Measurements from ENCODE around the gene TAX1BP3. TPM values are rescaled to one million over a fixed set of nuclear protein-coding genes. Genes with fewer than 3 reads are reported as not detected.

TAX1BP3 gene
- total RNA-seq, 1 donor from 2014 or later = 148 TPM

- H3K27ac Mint-ChIP-seq (ENCODE audit: unreplicated experiment) = no peak overlapping the region
- no peak for DNase-seq (ENCODE audit: low spot score)
- H3K9me3 Mint-ChIP-seq (ENCODE audit: unreplicated experiment) = no peaks in the 10 kb centered on the region
Measured at GRCh38 chr17:3688027-3688553, 19.7 kb upstream of the TAX1BP3 start.

GRCh38 chr17:3685174-3685573 lies 16.8 kb upstream of the TAX1BP3 start:
- H3K9me3 Mint-ChIP-seq (ENCODE audit: unreplicated experiment) = no peaks in the 10 kb centered on the region
- no peak overlapping the region for H3K4me3 Mint-ChIP-seq (ENCODE audit: unreplicated experiment)
- H3K4me1 Mint-ChIP-seq (ENCODE audit: unreplicated experiment) = peaks cover 4% of the 10 kb centered on the region
- TF ChIP-seq, protein P1, sequence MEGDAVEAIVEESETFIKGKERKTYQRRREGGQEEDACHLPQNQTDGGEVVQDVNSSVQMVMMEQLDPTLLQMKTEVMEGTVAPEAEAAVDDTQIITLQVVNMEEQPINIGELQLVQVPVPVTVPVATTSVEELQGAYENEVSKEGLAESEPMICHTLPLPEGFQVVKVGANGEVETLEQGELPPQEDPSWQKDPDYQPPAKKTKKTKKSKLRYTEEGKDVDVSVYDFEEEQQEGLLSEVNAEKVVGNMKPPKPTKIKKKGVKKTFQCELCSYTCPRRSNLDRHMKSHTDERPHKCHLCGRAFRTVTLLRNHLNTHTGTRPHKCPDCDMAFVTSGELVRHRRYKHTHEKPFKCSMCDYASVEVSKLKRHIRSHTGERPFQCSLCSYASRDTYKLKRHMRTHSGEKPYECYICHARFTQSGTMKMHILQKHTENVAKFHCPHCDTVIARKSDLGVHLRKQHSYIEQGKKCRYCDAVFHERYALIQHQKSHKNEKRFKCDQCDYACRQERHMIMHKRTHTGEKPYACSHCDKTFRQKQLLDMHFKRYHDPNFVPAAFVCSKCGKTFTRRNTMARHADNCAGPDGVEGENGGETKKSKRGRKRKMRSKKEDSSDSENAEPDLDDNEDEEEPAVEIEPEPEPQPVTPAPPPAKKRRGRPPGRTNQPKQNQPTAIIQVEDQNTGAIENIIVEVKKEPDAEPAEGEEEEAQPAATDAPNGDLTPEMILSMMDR (IDR thresholded peaks at IDR 0.05; ENCODE audit: unreplicated experiment) = no peak
- H3K27me3 Mint-ChIP-seq (ENCODE audit: unreplicated experiment) = peaks cover 12% of the 10 kb centered on the region
- peaks cover 4% of the 10 kb centered on the region for H3K36me3 Mint-ChIP-seq (ENCODE audit: low read depth, unreplicated experiment)
- H3K27ac Mint-ChIP-seq (ENCODE audit: unreplicated experiment) = no peak overlapping the region
- no peak for DNase-seq (ENCODE audit: low spot score)

More at GRCh38 chr17:3688027-3688553, 19.7 kb upstream of the TAX1BP3 start:
- Mint-ChIP-seq H3K27me3 (ENCODE audit: unreplicated experiment) (peaks cover 9% of the 10 kb centered on the region), H3K4me3 (ENCODE audit: unreplicated experiment) (no peak overlapping the region), H3K36me3 (ENCODE audit: low read depth, unreplicated experiment) (peaks cover 4% of the 10 kb centered on the region), H3K4me1 (ENCODE audit: unreplicated experiment) (peaks cover 4% of the 10 kb centered on the region)
- TF ChIP-seq, protein P1 (IDR thresholded peaks at IDR 0.05; ENCODE audit: unreplicated experiment) = no peak

GRCh38 chr17:3683054-3683511 lies 14.7 kb upstream of the TAX1BP3 start:
- no peak overlapping the region for H3K4me3 Mint-ChIP-seq (ENCODE audit: unreplicated experiment)
- TF ChIP-seq, protein P1 (IDR thresholded peaks at IDR 0.05; ENCODE audit: unreplicated experiment) = peak; percentile 94
- H3K36me3 Mint-ChIP-seq (ENCODE audit: low read depth, unreplicated experiment) = no peaks in the 10 kb centered on the region
- H3K27ac Mint-ChIP-seq (ENCODE audit: unreplicated experiment) = no peak overlapping the region
- H3K9me3 Mint-ChIP-seq (ENCODE audit: unreplicated experiment) = no peaks in the 10 kb centered on the region
- peak; percentile 52 for DNase-seq (ENCODE audit: low spot score)
- H3K4me1 Mint-ChIP-seq (ENCODE audit: unreplicated experiment) = no peaks in the 10 kb centered on the region
- H3K27me3 Mint-ChIP-seq (ENCODE audit: unreplicated experiment) = peaks cover 6% of the 10 kb centered on the region

- Mint-ChIP-seq H3K4me1 (ENCODE audit: unreplicated experiment) (no peaks in the 10 kb centered on the region), H3K36me3 (ENCODE audit: low read depth, unreplicated experiment) (no peaks in the 10 kb centered on the region), H3K9me3 (ENCODE audit: unreplicated experiment) (no peaks in the 10 kb centered on the region), H3K27me3 (ENCODE audit: unreplicated experiment) (peaks cover 6% of the 10 kb centered on the region), H3K4me3 (ENCODE audit: unreplicated experiment) (no peak overlapping the region), H3K27ac (ENCODE audit: unreplicated experiment) (no peak overlapping the region)
- TF ChIP-seq, protein P1 (IDR thresholded peaks at IDR 0.05; ENCODE audit: unreplicated experiment) = no peak
- no peak for DNase-seq (ENCODE audit: low spot score)
Measured at GRCh38 chr17:3682033-3682432, 13.7 kb upstream of the TAX1BP3 start.

DNA sequence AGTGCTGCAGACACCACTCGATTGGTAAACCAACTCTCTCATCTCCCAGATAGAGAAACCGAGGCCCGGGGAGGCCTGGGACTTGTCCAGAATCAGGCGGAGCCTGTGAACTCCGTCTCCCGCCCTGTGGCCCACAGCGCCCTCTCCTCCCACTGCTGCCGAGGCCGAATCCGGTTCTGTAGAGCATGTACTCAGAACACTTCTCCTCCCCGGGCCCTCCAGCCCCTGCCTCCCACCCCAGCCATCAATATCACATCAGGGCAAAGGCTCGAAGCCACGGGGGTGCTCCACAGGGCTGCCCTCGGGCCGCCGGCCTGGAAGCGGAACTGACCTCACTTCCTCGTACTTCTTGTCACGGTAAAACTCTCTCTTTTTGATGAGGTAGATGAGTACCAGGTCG lies 13.2 kb upstream of the TAX1BP3 start:
- no peaks in the 10 kb centered on the region for H3K9me3 Mint-ChIP-seq (ENCODE audit: unreplicated experiment)
- TF ChIP-seq, protein P1 (IDR thresholded peaks at IDR 0.05; ENCODE audit: unreplicated experiment) = no peak
- peaks cover 6% of the 10 kb centered on the region for H3K27me3 Mint-ChIP-seq (ENCODE audit: unreplicated experiment)
- H3K4me3 Mint-ChIP-seq (ENCODE audit: unreplicated experiment) = no peak overlapping the region
- H3K4me1 Mint-ChIP-seq (ENCODE audit: unreplicated experiment) = no peaks in the 10 kb centered on the region
- H3K36me3 Mint-ChIP-seq (ENCODE audit: low read depth, unreplicated experiment) = no peaks in the 10 kb centered on the region
- no peak overlapping the region for H3K27ac Mint-ChIP-seq (ENCODE audit: unreplicated experiment)
- no peak for DNase-seq (ENCODE audit: low spot score)
